Left hindlimb (tissue), 1 donor: ENCODE data around the gene MIX23.

ENCODE experiments used
- DNase-seq: peaks from one replicate; pipeline ENCODE4 v3.0.0-alpha.2; 2018

The MIX23 gene

GRCh38 chr3:122349171-122349570, 33.9 kb downstream of the MIX23 start:
- no peak for DNase-seq

DNA sequence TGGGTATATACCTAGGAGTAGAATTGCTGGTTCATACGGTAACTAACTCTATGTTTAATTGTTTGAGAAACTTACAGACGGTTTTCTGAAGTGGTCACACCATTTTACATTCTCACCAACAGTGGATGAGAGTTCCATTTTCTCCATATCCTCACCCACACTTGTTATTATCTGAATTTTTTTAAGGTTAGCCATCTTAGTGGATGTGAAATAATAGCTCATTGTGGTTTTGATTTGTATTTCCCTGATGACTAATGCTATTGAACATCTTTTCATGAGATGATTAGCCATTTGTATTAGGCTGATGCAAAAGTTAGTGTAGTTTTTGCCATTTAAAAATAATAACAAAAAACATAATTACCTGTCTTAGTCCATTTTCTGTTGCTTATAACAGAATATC, 39.4 kb downstream of the MIX23 start:
- no peak for DNase-seq

GRCh38 chr3:122342803-122343202, 40.2 kb downstream of the MIX23 start:
- DNase-seq, result no peak

- no peak for DNase-seq
Observed at GRCh38 chr3:122332551-122332950, 50.5 kb downstream of the MIX23 start.

DNA sequence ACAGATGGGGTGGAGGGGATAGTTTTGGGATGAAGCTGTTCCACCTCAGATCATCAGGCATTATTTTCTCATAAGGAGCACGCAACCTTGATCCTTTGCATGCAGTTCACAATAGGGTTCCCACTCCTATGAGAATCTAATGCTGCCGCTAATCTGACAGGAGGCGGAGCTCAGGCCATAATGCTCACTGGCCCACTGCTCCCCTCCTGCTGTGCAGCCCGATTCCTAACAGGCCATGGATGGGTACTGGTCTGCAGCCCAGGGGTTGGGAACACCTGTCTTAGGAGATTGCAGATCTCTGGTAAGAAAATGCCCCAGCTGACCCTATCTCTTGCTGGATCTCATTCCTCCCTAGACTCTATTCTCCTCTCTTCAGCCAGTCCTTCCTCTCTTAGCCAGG, 51.1 kb downstream of the MIX23 start:
- DNase-seq, result no peak

GRCh38 chr3:122325769-122326168, 57.3 kb downstream of the MIX23 start:
- DNase-seq, result no peak

GRCh38 chr3:122324871-122325323, 58.1 kb downstream of the MIX23 start, which contains the start of gene CSTA:
TSS of gene CSTA (plus strand) at chr3:122325248. CDS start at chr3:122325293, 45 bp downstream.
- DNase-seq, result no peak

GRCh38 chr3:122322095-122323075, 60.6 kb downstream of the MIX23 start:
- DNase-seq, result no peak

- no peak for DNase-seq
Observed at GRCh38 chr3:122318620-122319019, 64.4 kb downstream of the MIX23 start.

GRCh38 chr3:122316368-122316767, 66.7 kb downstream of the MIX23 start:
- no peak for DNase-seq

DNA sequence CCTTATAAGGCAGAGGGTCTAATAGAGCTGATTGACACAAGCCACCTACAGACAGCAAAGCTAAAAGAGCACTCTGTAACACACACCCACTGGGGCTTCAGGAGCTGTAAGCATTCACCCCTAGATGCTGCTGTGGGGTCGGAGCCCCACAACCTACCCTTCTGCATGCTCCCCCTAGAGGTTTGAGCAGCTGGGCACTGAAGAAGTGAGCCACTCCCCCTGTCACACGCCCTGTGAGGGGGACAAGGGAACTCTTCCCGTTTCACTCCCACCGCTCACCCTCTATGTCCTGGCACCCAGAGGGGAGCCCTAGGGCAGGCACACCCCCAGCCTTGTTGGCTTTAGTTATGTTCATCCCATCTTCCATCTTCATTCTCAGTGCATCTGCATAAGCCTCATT, 67.4 kb downstream of the MIX23 start:
- no peak for DNase-seq

GRCh38 chr3:122314228-122314876, 68.7 kb downstream of the MIX23 start:
- DNase-seq, result no peak

- no peak for DNase-seq
Observed at GRCh38 chr3:122313281-122313680, 69.8 kb downstream of the MIX23 start.

GRCh38 chr3:122312826-122313225, 70.2 kb downstream of the MIX23 start:
- no peak for DNase-seq

DNA sequence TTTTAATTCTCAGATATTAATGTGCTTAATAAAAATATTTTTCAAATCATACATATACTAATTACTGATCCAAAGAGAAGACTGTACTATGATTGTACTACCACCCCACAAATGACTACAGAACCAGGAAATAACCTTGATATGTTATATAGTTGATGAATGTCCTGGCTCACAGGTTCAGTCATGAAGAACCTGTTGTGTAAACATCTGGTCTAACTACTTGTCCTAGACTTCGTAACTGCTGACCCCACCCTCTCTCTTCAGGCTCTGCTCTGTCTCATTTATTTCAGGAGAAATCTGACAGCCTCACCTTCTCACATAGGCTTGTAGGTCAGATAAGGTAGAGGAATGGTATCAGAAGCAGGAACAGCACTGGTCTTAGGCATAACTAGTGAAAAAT, 72.7 kb downstream of the MIX23 start:
- no peak for DNase-seq
